Activated CD8-positive, alpha-beta T cell treated with anti-CD3 and anti-CD28 coated beads for 36 hours (primary cell): Measurements from ENCODE around the gene SYNCRIP. TPM values are rescaled to one million over a fixed set of nuclear protein-coding genes. Genes with fewer than 3 reads are reported as not detected.

Source experiments
- ATAC-seq: fragments of 200-7000 bp; cut with Tn5 transposase; one replicate; pipeline ENCODE4 v1.10.0; 2021; ENCODE audit warnings: mild to moderate bottlenecking, moderate library complexity
- CTCF ChIA-PET: fragments of 350-600 bp; sonication (Branson Sonifier 250); formaldehyde crosslinking; loops from one replicate; lab custom pipeline; 2021; ENCODE audit warnings: antibody characterized with exemption; lab: Charles Lee
- POLR2A ChIA-PET: fragments of 350-600 bp; sonication (Branson Sonifier 250); formaldehyde crosslinking; loops from one replicate; lab custom pipeline; 2021; ENCODE audit warnings: antibody characterized with exemption; lab: Charles Lee
- DNase-seq: peaks from one replicate; pipeline ENCODE4 v3.0.0-alpha.2; 2020
- H3K27ac Mint-ChIP-seq: one replicate; pipeline ENCODE4 v1.8.0; 2021; ENCODE audit warnings: mild to moderate bottlenecking, mixed read lengths
- H3K27me3 Mint-ChIP-seq: one replicate; pipeline ENCODE4 v1.8.0; 2021; ENCODE audit warnings: mixed read lengths
- H3K36me3 Mint-ChIP-seq: one replicate; pipeline ENCODE4 v1.8.0; 2021; ENCODE audit warnings: low read depth, mixed read lengths
- H3K4me1 Mint-ChIP-seq: one replicate; pipeline ENCODE4 v1.8.0; 2021; ENCODE audit warnings: low read depth, mixed read lengths
- H3K4me3 Mint-ChIP-seq: one replicate; pipeline ENCODE4 v1.8.0; 2021; ENCODE audit warnings: mild to moderate bottlenecking, moderate library complexity, mixed read lengths
- H3K9me3 Mint-ChIP-seq: one replicate; pipeline ENCODE4 v1.8.0; 2021; ENCODE audit warnings: mixed read lengths
- CTCF ChIP-seq: fragments of 200-600 bp; IDR thresholded peaks from one replicate; pipeline ENCODE4 v1.8.0; 2022; ENCODE audit warnings: antibody characterized with exemption, mild to moderate bottlenecking
- intact Hi-C: fragments of 100-400 bp; cut with micrococcal nuclease; formaldehyde crosslinking; loops from one replicate; pipeline ENCODE4 v1.10.0; 2022
- total RNA-seq, 2 experiments: library from RNA; stranded (reverse); gene quantifications; one replicate each; pipeline ENCODE4 v1.2.3, GENCODE V29; 2021

Gene SYNCRIP
- total RNA-seq, 2 experiments from 2014 or later = 167 to 179 TPM

- peak overlapping the region; percentile 71 for H3K4me3 Mint-ChIP-seq
- no peaks in the 10 kb centered on the region for H3K9me3 Mint-ChIP-seq
- ATAC-seq (no peak), DNase-seq (no peak)
- peak overlapping the region; percentile 76 for H3K27ac Mint-ChIP-seq
- no peaks in the 10 kb centered on the region for H3K27me3 Mint-ChIP-seq
- POLR2A ChIA-PET = interaction anchor here (1.0 to 19.4 kb wide), 6 partner anchors 12 to 51 kb away, joined by 3 to 913 read pairs (median 18); partner anchors contain the start of gene SNX14
- peaks cover 26% of the 10 kb centered on the region for H3K4me1 Mint-ChIP-seq
- no peak for TF ChIP-seq CTCF
- intact Hi-C loops = no loop called here
- H3K36me3 Mint-ChIP-seq = peaks cover 33% of the 10 kb centered on the region
- CTCF ChIA-PET = interaction anchor here (1.0 to 1.7 kb wide), 4 partner anchors 9 to 34 kb away, joined by 4 to 7 read pairs (median 4); no protein-coding TSS in a partner anchor
Observed at GRCh38 chr6:85644279-85644762, 1.6 kb upstream of the SYNCRIP start.

- ATAC-seq (peak; percentile 7), DNase-seq (peak; percentile 83)
- Mint-ChIP-seq H3K36me3 (peaks cover 39% of the 10 kb centered on the region), H3K27me3 (no peaks in the 10 kb centered on the region), H3K9me3 (no peaks in the 10 kb centered on the region), H3K27ac (peak overlapping the region; percentile 99), H3K4me1 (peaks cover 31% of the 10 kb centered on the region), H3K4me3 (peak overlapping the region; percentile 96)
- intact Hi-C loops = loop anchor here (2.0 kb wide), 1 partner anchor 35 kb away; no protein-coding TSS in a partner anchor
- TF ChIP-seq CTCF = no peak
- ChIA-PET CTCF (interaction anchor here (1.0 to 5.8 kb wide), 5 partner anchors 9 to 34 kb away, joined by 4 to 31 read pairs (median 6); no protein-coding TSS in a partner anchor), POLR2A (interaction anchor here (1.0 to 19.4 kb wide), 8 partner anchors 12 to 193 kb away, joined by 3 to 913 read pairs (median 10); partner anchors contain the start of genes NT5E and SNX14)
Observed at GRCh38 chr6:85643537-85644278, 1.0 kb upstream of the SYNCRIP start.

GRCh38 chr6:85641897-85642773, 551 bp downstream of the SYNCRIP start:
- ATAC-seq = no peak

GRCh38 chr6:85641522-85641896, 1.2 kb downstream of the SYNCRIP start:
- peak overlapping the region; percentile 96 for H3K4me3 Mint-ChIP-seq
- no peaks in the 10 kb centered on the region for H3K9me3 Mint-ChIP-seq
- peaks cover 48% of the 10 kb centered on the region for H3K4me1 Mint-ChIP-seq
- DNase-seq (no peak), ATAC-seq (no peak)
- peaks cover 58% of the 10 kb centered on the region for H3K36me3 Mint-ChIP-seq
- POLR2A ChIA-PET = interaction anchor here (0.8 to 19.4 kb wide), 10 partner anchors 13 to 191 kb away, joined by 3 to 913 read pairs (median 10); partner anchors contain the start of genes NT5E and SNX14
- no peaks in the 10 kb centered on the region for H3K27me3 Mint-ChIP-seq
- CTCF ChIA-PET = interaction anchor here (1.3 to 5.8 kb wide), 3 partner anchors 10 to 36 kb away, joined by 3 to 31 read pairs (median 7); no protein-coding TSS in a partner anchor
- intact Hi-C loops = no loop called here
- no peak for TF ChIP-seq CTCF
- peak overlapping the region; percentile 99 for H3K27ac Mint-ChIP-seq

More at GRCh38 chr6:85641897-85642773, 551 bp downstream of the SYNCRIP start:
- Mint-ChIP-seq H3K9me3 (no peaks in the 10 kb centered on the region), H3K36me3 (peaks cover 52% of the 10 kb centered on the region), H3K4me1 (peaks cover 44% of the 10 kb centered on the region), H3K4me3 (peak overlapping the region; percentile 96), H3K27ac (peak overlapping the region; percentile 99), H3K27me3 (no peaks in the 10 kb centered on the region)
- CTCF ChIA-PET = interaction anchor here (1.3 to 5.8 kb wide), 3 partner anchors 11 to 36 kb away, joined by 3 to 31 read pairs (median 9); no protein-coding TSS in a partner anchor
- intact Hi-C loops = loop anchor here (2.0 kb wide), 1 partner anchor 37 kb away; no protein-coding TSS in a partner anchor
- POLR2A ChIA-PET = interaction anchor here (0.7 to 19.4 kb wide), 14 partner anchors 13 to 191 kb away, joined by 3 to 913 read pairs (median 6); partner anchors contain the start of genes NT5E and SNX14
- DNase-seq = peak; percentile 63
- TF ChIP-seq CTCF = no peak
